Pancreas (tissue), 10 donors: ENCODE results near the gene BPI. TPM values are rescaled to one million over a fixed set of nuclear protein-coding genes. Genes with fewer than 3 reads are reported as not detected.

Experiments
- ATAC-seq, 4 donors: fragments of 200-7000 bp; cut with Tn5 transposase; one replicate each; pipeline versions ENCODE4 v1.8.0 to v1.9.1; 2020; ENCODE audit warnings: mild to moderate bottlenecking in 4 of 4, moderate library complexity in 4 of 4
- DNase-seq, 6 donors: peaks; one replicate each; pipeline ENCODE4 v3.0.0-alpha.2; 2020
- FAIRE-seq: peaks from 2 replicates; lab custom pipeline; 2012; peaks lifted over from hg19 to GRCh38; lab: Jason Lieb, UNC
- H3K27ac ChIP-seq, 4 donors: fragments of 200-600 bp; sonication (generic); 1 replicate in 3 of 4; 2 replicates in 1 of 4; pipeline versions ENCODE4 v1.5.0 to v1.8.0; 2020
- H3K27me3 ChIP-seq, 4 donors: fragments of 200-600 bp; one replicate each; pipeline ENCODE4 v1.8.0; 2021
- H3K36me3 ChIP-seq, 3 donors: fragments of 200-600 bp; sonication (generic) in 1 of 3; one replicate each; pipeline versions ENCODE4 v1.5.0 to v1.8.0; 2020 to 2021
- H3K4me1 ChIP-seq, 3 donors: fragments of 200-600 bp; one replicate each; pipeline ENCODE4 v1.8.0; 2021
- H3K4me3 ChIP-seq, 4 donors: fragments of 200-600 bp; sonication (generic) in 2 of 4; one replicate each; pipeline versions ENCODE4 v1.5.0 to v1.8.0; 2020 to 2021
- H3K9me3 ChIP-seq, 4 donors: fragments of 200-600 bp; one replicate each; pipeline ENCODE4 v1.8.0; 2021
- CTCF ChIP-seq, 4 donors: fragments of 200-600 bp; sonication (generic) in 3 of 4; IDR thresholded peaks; one replicate each; pipeline versions ENCODE4 v1.5.0 to v1.8.0; 2021; ENCODE audit warnings: antibody characterized with exemption in 4 of 4
- WGBS, 2 donors: extraction: QIAGEN DNeasy Blood & Tissue Kit; methylation state at CpG; one replicate each; pipeline ENCODE4 v1.1.7; 2013; 5-methylcytosine and 5-hydroxymethylcytosine counted together
- intact Hi-C, 3 donors: fragments of 100-400 bp; cut with DNase I; formaldehyde crosslinking; loops; one replicate each; pipeline versions ENCODE4 v1.11.1 to v1.14.2; 2022
- polyA plus RNA-seq, 2 donors: library from polyadenylated mRNA; stranded (reverse); fragments of 200-250 nt; gene quantifications; one replicate each; pipeline ENCODE4 v1.2.3, GENCODE V29; 2013
- total RNA-seq, 6 donors: library from RNA; stranded (reverse); fragmentation: NEBNext Ultra II Directional in 4 of 6; extraction: Animal tissue kit (Norgen Biotek cat#: 25700) in 4 of 6; gene quantifications; one replicate each; pipeline versions ENCODE4 v1.2.1 to v1.2.4, GENCODE V29; 2021 to 2023
- donor health status: healthy with polysubstance abuse.
- donor health status: DM: no; HTN: no; CAD: no; lungs with moderate emphysema.
- donor health status: DM: no; HTN: no; CAD: no.
- donor health status: control.
- donor health status: control.
- donor health status: Bipolar disorder and iron deficiency.
- donor health status: DM: yes; HTN: yes; CAD: no.
- donor health status: DM: no; HTN: no; CAD: no.
- donor health status: DM: no; HTN: no; CAD: no.
- donor health status: DM: yes; HTN: yes; CAD: no.

The BPI gene
- total and polyA plus RNA-seq, 8 donors: 0.66 TPM; not detected in 7

- DNase-seq: no peak
- TF ChIP-seq CTCF (IDR thresholded peaks at IDR 0.05): no peak
- FAIRE-seq: no peak
- no peaks in the 10 kb centered on the region for H3K27me3 ChIP-seq
- intact Hi-C loops: no loop called here
- no peaks in the 10 kb centered on the region for H3K36me3 ChIP-seq
- H3K27ac ChIP-seq: no peak overlapping the region
- WGBS, 2 donors: 65 to 72% methylated on average over 3 of the region's 3 CpGs
- ATAC-seq: no peak
- no peak overlapping the region for H3K4me3 ChIP-seq
- H3K4me1 ChIP-seq: no peaks in the 10 kb centered on the region
- no peaks in the 10 kb centered on the region for H3K9me3 ChIP-seq
Measured at GRCh38 chr20:38325905-38326304, 21.9 kb downstream of the BPI start.

- no peaks in the 10 kb centered on the region for H3K9me3 ChIP-seq
- 68 to 73% methylated on average over 7 of the region's 7 CpGs for WGBS, 2 donors
- no peak overlapping the region for H3K27ac ChIP-seq
- no peak overlapping the region for H3K4me3 ChIP-seq
- TF ChIP-seq CTCF (IDR thresholded peaks at IDR 0.05): no peak
- DNase-seq (no peak), FAIRE-seq (no peak), ATAC-seq (no peak)
- no peaks in the 10 kb centered on the region for H3K36me3 ChIP-seq
- intact Hi-C loops: no loop called here
- no peaks in the 10 kb centered on the region for H3K4me1 ChIP-seq
- no peaks in the 10 kb centered on the region for H3K27me3 ChIP-seq
Measured at GRCh38 chr20:38326309-38326708, 22.4 kb downstream of the BPI start.

GRCh38 chr20:38330638-38331037 is 26.7 kb downstream of the BPI start:
- Histone ChIP-seq H3K4me1 (no peaks in the 10 kb centered on the region), H3K4me3 (no peak overlapping the region), H3K27ac (no peak overlapping the region), H3K36me3 (no peaks in the 10 kb centered on the region), H3K27me3 (no peaks in the 10 kb centered on the region), H3K9me3 (no peaks in the 10 kb centered on the region)
- DNase-seq (no peak), ATAC-seq (no peak), FAIRE-seq (no peak)
- no peak for TF ChIP-seq CTCF (IDR thresholded peaks at IDR 0.05)
- 24 to 35% methylated on average over 3 of the region's 3 CpGs for WGBS, 2 donors
- intact Hi-C loops: no loop called here

GRCh38 chr20:38331245-38331644 is 27.3 kb downstream of the BPI start:
- ATAC-seq: no peak
- no peak for TF ChIP-seq CTCF (IDR thresholded peaks at IDR 0.05)

GRCh38 chr20:38331814-38332213 is 27.9 kb downstream of the BPI start:
- 64 to 71% methylated on average over 8 of the region's 8 CpGs for WGBS, 2 donors
- H3K27ac ChIP-seq: no peak overlapping the region
- intact Hi-C loops: no loop called here
- no peaks in the 10 kb centered on the region for H3K9me3 ChIP-seq
- DNase-seq (no peak), ATAC-seq (no peak), FAIRE-seq (no peak)
- no peak for TF ChIP-seq CTCF (IDR thresholded peaks at IDR 0.05)
- no peak overlapping the region for H3K4me3 ChIP-seq
- no peaks in the 10 kb centered on the region for H3K36me3 ChIP-seq
- no peaks in the 10 kb centered on the region for H3K27me3 ChIP-seq
- no peaks in the 10 kb centered on the region for H3K4me1 ChIP-seq

More at GRCh38 chr20:38331245-38331644, 27.3 kb downstream of the BPI start:
- no peaks in the 10 kb centered on the region for H3K36me3 ChIP-seq
- DNase-seq (no peak), FAIRE-seq (no peak)
- no peaks in the 10 kb centered on the region for H3K9me3 ChIP-seq
- H3K27ac ChIP-seq: no peak overlapping the region
- intact Hi-C loops: no loop called here
- no peaks in the 10 kb centered on the region for H3K27me3 ChIP-seq
- no peaks in the 10 kb centered on the region for H3K4me1 ChIP-seq
- H3K4me3 ChIP-seq: no peak overlapping the region
